Measurements from ENCODE around the gene KLHL14.

The KLHL14 gene

DNA sequence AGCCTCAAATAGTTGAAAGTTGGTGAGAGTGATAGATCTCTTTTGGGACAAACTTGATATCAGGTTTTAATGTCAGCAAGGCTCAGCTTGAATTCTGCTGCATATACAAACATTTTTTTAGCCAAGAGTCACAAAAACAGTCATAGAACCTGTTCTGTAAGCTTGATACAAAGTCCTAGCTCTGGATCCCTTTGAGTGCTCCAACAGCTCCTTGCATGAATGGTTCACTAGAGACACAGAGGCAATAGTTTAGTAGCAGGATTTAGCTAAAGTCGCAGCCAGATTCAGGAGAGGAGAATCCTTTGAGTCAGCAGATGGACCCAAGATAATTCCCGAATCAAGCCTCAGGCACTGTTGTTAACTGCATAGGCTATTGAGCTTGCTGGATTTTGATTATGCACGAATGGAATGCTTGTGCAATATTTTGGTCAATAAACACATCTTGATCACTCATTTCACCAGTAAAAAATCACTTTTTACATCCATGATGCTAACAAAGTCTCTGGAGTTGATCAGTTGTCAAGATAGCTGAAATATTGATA, 148.6 kb downstream of the KLHL14 start:
- no peak for DNase-seq

GRCh38 chr18:32623563-32623962, 149.3 kb downstream of the KLHL14 start:
- no peak for DNase-seq

Measured in GDM1 (cell line).